K562 (cell line): ENCODE measurements around the gene PPP1R2C. TPM values are rescaled to one million over a fixed set of nuclear protein-coding genes. Genes with fewer than 3 reads are reported as not detected.

ENCODE experiments used
- ATAC-seq: fragments of 200-7000 bp; cut with Tn5 transposase; 3 replicates; pipeline ENCODE4 v1.9.1; 2020; ENCODE audit warnings: moderate library complexity
- BruUV-seq: library from RNA; stranded (reverse); fragments of 400-500 nt; replicated peaks from 2 replicates; lab custom pipeline; 2021; lab: Mats Ljungman, UMichigan
- CTCF ChIA-PET: fragments of 300-600 bp; formaldehyde crosslinking; extraction: SDS; loops from one replicate; lab custom pipeline; 2021; ENCODE audit warnings: low intra/inter-chr PET ratio; lab: Yijun Ruan, JAX
- POLR2A ChIA-PET: fragments of 300-600, 350-650 bp; sonication (Branson Sonifier 250); formaldehyde crosslinking; extraction: SDS; loops from one replicate; lab custom pipeline; 2021; ENCODE audit warnings: antibody characterized with exemption, inconsistent platforms; lab: Yijun Ruan, JAX
- DNase-seq, 4 experiments: peaks; one replicate each; pipeline versions ENCODE4 v3.0.0 to v3.0.0-alpha.2; 2011 to 2018; ENCODE audit warnings: low spot score in 3 of 4, mixed read lengths in 3 of 4; ENCODE audit errors: extremely low read depth in 1 of 4
- FAIRE-seq: peaks from 2 replicates; lab custom pipeline; 2011; peaks lifted over from hg19 to GRCh38; lab: Jason Lieb, UNC
- H2AFZ ChIP-seq: 2 replicates; pipeline ENCODE4 v1.6.0; 2011; ENCODE audit warnings: low read depth, low read length, control low read depth, inconsistent platforms
- H3K27ac ChIP-seq: fragments of 200-600 bp; 3 replicates; pipeline ENCODE4 v1.8.0; 2011; ENCODE audit warnings: low read depth, mild to moderate bottlenecking, control low read depth, inconsistent platforms, low read length, moderate library complexity, mixed read lengths; ENCODE audit errors: extremely low read depth
- H3K27me3 ChIP-seq, 2 experiments: fragments of 300-600 bp in 1 of 2; 2 replicates in 1 of 2; 3 replicates in 1 of 2; pipeline versions ENCODE4 v1.6.0 to v1.8.0; 2011; ENCODE audit warnings: inconsistent platforms in 2 of 2, low read length in 2 of 2, mild to moderate bottlenecking in 1 of 2, mixed read lengths in 1 of 2, moderate library complexity in 1 of 2; ENCODE audit not compliant: control insufficient read depth in 2 of 2, insufficient read depth in 2 of 2
- H3K36me3 ChIP-seq: fragments of 300-600 bp; 3 replicates; pipeline ENCODE4 v1.8.0; 2011; ENCODE audit warnings: mild to moderate bottlenecking, low read length, inconsistent platforms; ENCODE audit not compliant: control insufficient read depth, insufficient read depth
- H3K4me1 ChIP-seq, 2 experiments: fragments of 200-600 bp in 1 of 2; replicated peaks in 1 of 2; 2 replicates in 1 of 2; 3 replicates in 1 of 2; pipeline versions ENCODE4 v1.5.1 to v1.8.0; 2011; ENCODE audit warnings: inconsistent platforms in 2 of 2, low read length in 2 of 2, mild to moderate bottlenecking in 1 of 2, mixed read lengths in 1 of 2, moderate library complexity in 1 of 2; ENCODE audit not compliant: control insufficient read depth in 2 of 2, insufficient read depth in 2 of 2
- H3K4me2 ChIP-seq: 2 replicates; pipeline ENCODE4 v1.6.1; 2011; ENCODE audit warnings: low read length, control low read depth, inconsistent platforms, mixed read lengths; ENCODE audit not compliant: insufficient read depth
- H3K4me3 ChIP-seq: fragments of 200-600 bp; sonication (generic), shearing (Covaris generic); 2 replicates; pipeline ENCODE4 v1.5.1; 2016; ENCODE audit warnings: control low read depth, inconsistent platforms
- H3K79me2 ChIP-seq: fragments of 200-600 bp; 3 replicates; pipeline ENCODE4 v1.8.0; 2011; ENCODE audit warnings: low read length, inconsistent platforms; ENCODE audit not compliant: control insufficient read depth, insufficient read depth
- H3K9ac ChIP-seq, 2 experiments: 2 replicates each; pipeline versions ENCODE4 v1.6.0 to v1.6.1; 2011; ENCODE audit warnings: low read depth in 2 of 2, low read length in 2 of 2, control low read depth in 1 of 2, inconsistent platforms in 1 of 2, mild to moderate bottlenecking in 1 of 2, mixed read lengths in 1 of 2; ENCODE audit not compliant: insufficient read depth in 1 of 2
- H3K9me1 ChIP-seq: one replicate; pipeline ENCODE4 v1.6.0; 2011; ENCODE audit warnings: inconsistent platforms, mild to moderate bottlenecking, low read length, moderate library complexity; ENCODE audit not compliant: control insufficient read depth, insufficient read depth
- H3K9me3 ChIP-seq: replicated peaks from 2 replicates; pipeline ENCODE4 v1.5.1; 2011; ENCODE audit warnings: low read depth, low read length, inconsistent platforms; ENCODE audit not compliant: control insufficient read depth, insufficient read depth
- H4K20me1 ChIP-seq: replicated peaks from 2 replicates; pipeline ENCODE4 v1.6.1; 2011; ENCODE audit warnings: low read length, inconsistent platforms, mixed read lengths; ENCODE audit not compliant: control insufficient read depth, insufficient read depth
- FIP1L1 ChIP-seq: fragments of 200-400 bp; formaldehyde crosslinking; IDR thresholded peaks from 2 replicates; pipeline ENCODE4 v1.6.1; 2018; ENCODE audit warnings: mild to moderate bottlenecking, low read depth, low read length; ENCODE audit not compliant: poor library complexity, severe bottlenecking
- FOXJ2 ChIP-seq: fragments of 200-800 bp; sonication (Bioruptor generic); IDR thresholded peaks from 2 replicates; pipeline ENCODE4 v1.6.1; 2016; ENCODE audit warnings: missing genetic modification characterization, missing compliant biosample characterization
- FOXP1 ChIP-seq: sonication (generic); formaldehyde crosslinking; IDR thresholded peaks from 2 replicates; pipeline ENCODE4 v1.8.0; 2022; ENCODE audit warnings: mild to moderate bottlenecking, missing genetic modification reagents
- HNRNPLL ChIP-seq: fragments of 200-400 bp; formaldehyde crosslinking; IDR thresholded peaks from 2 replicates; pipeline ENCODE4 v1.6.1; 2017; ENCODE audit warnings: low read length, low read depth, mild to moderate bottlenecking; ENCODE audit not compliant: poor library complexity, severe bottlenecking
- HOXB6 ChIP-seq: fragments of 250-450 bp; sonication (Bioruptor Pico); IDR thresholded peaks from 2 replicates; pipeline ENCODE4 v1.5.1; 2022; ENCODE audit warnings: mild to moderate bottlenecking, borderline replicate concordance
- JUNB ChIP-seq: fragments of 450-650 bp; formaldehyde crosslinking; conservative IDR thresholded peaks from 2 replicates; pipeline ENCODE4 v1.4.0; 2020; ENCODE audit warnings: mild to moderate bottlenecking
- KLF10 ChIP-seq: fragments of 250-450 bp; sonication (Bioruptor Pico); IDR thresholded peaks from 2 replicates; pipeline ENCODE4 v1.6.1; 2021; ENCODE audit warnings: matching md5 sums
- RFX1 ChIP-seq: fragments of 450-650 bp; IDR thresholded peaks from 2 replicates; pipeline ENCODE4 v1.6.1; 2016; ENCODE audit warnings: mild to moderate bottlenecking, moderate library complexity
- SETDB1 ChIP-seq: IDR thresholded peaks from one replicate; pipeline ENCODE4 v1.6.1; 2012; ENCODE audit warnings: low read length, control low read depth, inconsistent platforms
- THRA ChIP-seq: fragments of 450-650 bp; IDR thresholded peaks from 2 replicates; pipeline ENCODE4 v1.6.1; 2017; ENCODE audit warnings: mild to moderate bottlenecking, moderate library complexity
- ZNF165 ChIP-seq: fragments of 250-450 bp; sonication (Bioruptor Pico); IDR thresholded peaks from 2 replicates; pipeline ENCODE4 v1.4.0; 2020; ENCODE audit warnings: borderline replicate concordance
- WGBS: fragments of 100-300 bp; shearing (Covaris generic); methylation state at CpG from one replicate; pipeline ENCODE4 v1.1.6; 2016; ENCODE audit warnings: low coverage, mixed read lengths; ENCODE audit not compliant: insufficient coverage; ENCODE audit errors: missing lambda C conversion rate; 5-methylcytosine and 5-hydroxymethylcytosine counted together
- in situ Hi-C: fragments of 300-500 bp; cut with MboI; formaldehyde crosslinking; loops from 4 replicates; pipeline ENCODE4 v1.15.0; 2018; ENCODE audit warnings: inconsistent platforms, mixed read lengths
- intact Hi-C: fragments of 100-400 bp; cut with micrococcal nuclease; formaldehyde crosslinking; loops from 2 replicates; pipeline ENCODE4 v1.14.2; 2022
- polyA plus RNA-seq, 8 experiments: library from polyadenylated mRNA; depleted of rRNA in 4 of 8; stranded (reverse) in 5 of 8; unstranded in 3 of 8; fragments of >200 nt; fragmentation: Nextera tagmentation in 2 of 8; fragmentation: Illumina TruSeq in 1 of 8; extraction: Ambion mirVana in 2 of 8; extraction: Trizol in 1 of 8; gene quantifications; 2 replicates each; pipeline versions ENCODE4 v1.2.1 to v1.2.3, GENCODE V29; 2011 to 2014; ENCODE audit warnings: inconsistent platforms in 1 of 8, missing spikeins in 1 of 8
- total RNA-seq, 7 experiments: library from RNA; depleted of rRNA in 6 of 7; stranded (reverse); fragments of >200 nt in 6 of 7; fragmentation: Illumina TruSeq in 2 of 7; extraction: Trizol in 2 of 7; gene quantifications; 2 replicates each; pipeline versions ENCODE4 v1.2.1 to v1.2.3, GENCODE V29; 2011 to 2021; ENCODE audit warnings: low replicate concordance in 1 of 7

PPP1R2C gene
- total and polyA plus RNA-seq, 9 of the 15 experiments (the other 6 are each of a cell fraction or from before 2014, with no cell fraction given): not detected

DNA sequence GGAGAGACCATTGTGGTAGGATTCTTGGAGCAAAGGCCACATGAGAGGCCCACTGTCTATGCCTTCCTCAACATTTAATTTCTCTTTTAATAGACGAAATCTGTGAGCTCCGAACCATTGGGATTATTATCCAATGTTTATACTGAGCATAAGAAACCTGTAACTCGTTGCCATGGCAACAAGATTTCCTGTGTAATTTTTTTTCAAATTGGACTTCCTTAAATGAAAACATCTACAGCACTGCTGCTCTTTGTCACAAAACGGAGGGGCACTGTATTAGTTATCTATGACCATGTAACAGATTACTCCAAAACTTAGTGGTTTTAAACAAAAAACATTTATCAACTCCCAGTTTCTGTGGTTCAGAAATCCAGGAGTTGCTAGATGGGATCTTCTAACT is 38.7 kb downstream of the PPP1R2C start:
- TF ChIP-seq FOXP1 (CRISPR knock-in tag) (no peak), RFX1 (peak; percentile 77)
- Histone ChIP-seq H3K9ac (no peak overlapping the region), H3K4me3 (no peak overlapping the region), H3K4me2 (no peak overlapping the region), H3K9me1 (no peaks in the 10 kb centered on the region), H3K36me3 (no peaks in the 10 kb centered on the region), H3K9me3 (no peaks in the 10 kb centered on the region), H3K27me3 (no peaks in the 10 kb centered on the region), H4K20me1 (no peaks in the 10 kb centered on the region), H3K4me1 (no peaks in the 10 kb centered on the region), H3K27ac (no peak overlapping the region), H3K79me2 (no peaks in the 10 kb centered on the region), H2AFZ (no peak overlapping the region)
- ChIA-PET POLR2A (no interaction called here), CTCF (no interaction called here)
- FAIRE-seq: no peak
- DNase-seq: no peak
- intact Hi-C loops (no loop called here), in situ Hi-C loops (no loop called here)
- no TSS peak for BruUV-seq
- no peak for ATAC-seq
- WGBS: 2% methylated on average over 4 of the region's 4 CpGs

DNA sequence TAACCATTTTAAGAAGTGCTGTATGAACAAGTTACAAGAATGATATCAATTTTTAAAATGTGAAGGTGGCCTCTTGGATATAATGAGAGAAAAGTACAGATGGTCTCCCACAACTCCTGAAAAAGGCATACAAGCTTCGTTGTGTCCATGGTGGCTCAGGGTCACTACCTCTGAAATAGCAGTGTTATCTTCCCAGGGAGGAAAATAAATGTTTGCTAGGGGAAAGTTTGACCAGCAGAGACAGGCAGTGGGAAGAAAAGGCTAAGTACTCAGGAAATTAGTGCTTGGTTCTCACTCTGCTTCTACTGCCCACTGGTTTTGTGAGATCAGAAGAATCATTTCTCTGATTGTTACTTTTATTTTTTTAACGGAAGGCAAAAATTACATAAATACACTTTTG is 39.4 kb downstream of the PPP1R2C start:
- intact Hi-C loops: no loop called here
- no peaks in the 10 kb centered on the region for H3K9me3 ChIP-seq
- no peak for ATAC-seq
- no peaks in the 10 kb centered on the region for H3K79me2 ChIP-seq
- 5% methylated on average over 2 of the region's 2 CpGs for WGBS
- no peaks in the 10 kb centered on the region for H3K36me3 ChIP-seq
- no peak overlapping the region for H3K27ac ChIP-seq
- FAIRE-seq: no peak
- no peaks in the 10 kb centered on the region for H3K27me3 ChIP-seq
- no peak overlapping the region for H2AFZ ChIP-seq
- TF ChIP-seq HNRNPLL: no peak
- TF ChIP-seq KLF10 (CRISPR knock-in tag): no peak
- no peak for TF ChIP-seq FIP1L1
- TF ChIP-seq ZNF165 (CRISPR knock-in tag): no peak
- TF ChIP-seq SETDB1: no peak
- no peak for TF ChIP-seq FOXJ2
- TF ChIP-seq JUNB (CRISPR knock-in tag): no peak
- TF ChIP-seq HOXB6 (CRISPR knock-in tag): no peak
- TF ChIP-seq THRA: no peak
- H3K4me3 ChIP-seq: no peak overlapping the region
- CTCF ChIA-PET: no interaction called here
- no peak for DNase-seq
- POLR2A ChIA-PET: no interaction called here
- in situ Hi-C loops: no loop called here
- H4K20me1 ChIP-seq: no peaks in the 10 kb centered on the region
- no peak overlapping the region for H3K4me2 ChIP-seq
- BruUV-seq: no TSS peak
- no peaks in the 10 kb centered on the region for H3K9me1 ChIP-seq
- H3K4me1 ChIP-seq: no peaks in the 10 kb centered on the region
- no peak overlapping the region for H3K9ac ChIP-seq
